GM21576 (cell line): ENCODE measurements around the gene TOR1AIP2.
"Not testable (repeated sequence)": the region's sequence is repeated elsewhere in the genome, so short reads cannot be mapped to it uniquely, and the experiment has no call there.

Source experiments
- ATAC-seq: cut with Tn5 transposase; IDR thresholded peaks from one replicate; pipeline ENCODE4 v1.9.1; 2021; ENCODE audit warnings: mild to moderate bottlenecking, moderate library complexity; ENCODE audit not compliant: unreplicated experiment

TOR1AIP2 gene

GRCh38 chr1:179808503-179808902, 69.1 kb downstream of the TOR1AIP2 start:
- no peak for ATAC-seq

DNA sequence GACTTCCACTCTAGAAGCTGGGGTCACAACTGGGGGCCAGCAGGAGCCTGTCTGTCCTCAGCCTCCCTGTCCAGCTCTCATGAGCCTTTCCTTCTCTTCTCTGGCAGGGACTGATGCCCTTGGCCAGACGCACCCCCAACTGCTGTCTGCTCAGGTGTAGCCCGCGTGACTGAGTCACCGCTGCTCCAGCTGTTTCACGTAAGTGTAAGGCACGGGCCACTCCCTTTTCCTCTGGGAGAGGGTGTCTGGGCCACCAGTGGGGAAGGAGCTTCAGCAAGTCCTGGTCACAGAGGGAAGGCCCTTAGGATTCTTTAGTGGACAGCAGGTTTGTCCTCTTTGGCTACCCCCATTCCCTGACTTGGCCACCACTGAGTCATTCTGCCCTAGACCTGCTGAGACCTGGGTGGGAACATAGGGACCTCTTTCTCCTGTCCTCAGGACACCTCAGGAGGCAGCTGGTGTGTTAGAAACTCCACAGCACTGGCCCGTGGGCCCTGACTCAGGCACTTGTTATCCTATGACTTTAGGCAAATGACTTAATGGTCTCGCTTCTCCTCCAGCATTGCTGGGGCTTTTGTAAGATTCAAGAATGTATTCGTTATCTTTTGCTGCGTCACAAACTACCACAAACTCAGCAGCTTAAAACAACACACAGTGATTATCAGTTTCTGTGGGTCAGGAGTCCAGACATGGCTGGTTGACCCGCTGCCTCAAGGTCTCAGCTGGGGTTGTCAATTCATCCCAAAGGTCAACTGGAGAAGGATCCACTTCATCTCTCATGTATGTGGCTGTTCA, 69.7 kb downstream of the TOR1AIP2 start:
- no peak for ATAC-seq

DNA sequence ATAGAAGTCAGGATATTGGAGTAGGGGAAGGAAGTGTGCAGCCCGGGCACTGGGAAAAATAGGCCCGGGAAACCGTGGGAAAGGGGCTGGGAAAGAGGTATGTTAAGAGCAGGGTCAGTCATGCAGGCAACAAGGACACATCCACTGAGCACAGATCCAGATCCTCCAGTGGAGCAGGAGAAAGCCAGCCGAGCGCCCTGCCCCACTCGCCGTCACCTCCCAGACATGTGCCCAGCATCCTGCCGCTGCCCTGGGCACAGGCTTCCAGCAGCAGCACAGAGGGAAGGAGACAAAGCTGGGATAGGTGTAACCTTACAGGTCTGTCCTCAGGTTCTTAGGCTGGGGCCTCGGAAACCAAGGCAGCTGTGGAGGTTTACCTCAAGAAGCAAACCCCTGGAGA, 70.3 kb downstream of the TOR1AIP2 start:
- ATAC-seq: no peak

- no peak for ATAC-seq
Measured at GRCh38 chr1:179806333-179806732, 71.3 kb downstream of the TOR1AIP2 start.

DNA sequence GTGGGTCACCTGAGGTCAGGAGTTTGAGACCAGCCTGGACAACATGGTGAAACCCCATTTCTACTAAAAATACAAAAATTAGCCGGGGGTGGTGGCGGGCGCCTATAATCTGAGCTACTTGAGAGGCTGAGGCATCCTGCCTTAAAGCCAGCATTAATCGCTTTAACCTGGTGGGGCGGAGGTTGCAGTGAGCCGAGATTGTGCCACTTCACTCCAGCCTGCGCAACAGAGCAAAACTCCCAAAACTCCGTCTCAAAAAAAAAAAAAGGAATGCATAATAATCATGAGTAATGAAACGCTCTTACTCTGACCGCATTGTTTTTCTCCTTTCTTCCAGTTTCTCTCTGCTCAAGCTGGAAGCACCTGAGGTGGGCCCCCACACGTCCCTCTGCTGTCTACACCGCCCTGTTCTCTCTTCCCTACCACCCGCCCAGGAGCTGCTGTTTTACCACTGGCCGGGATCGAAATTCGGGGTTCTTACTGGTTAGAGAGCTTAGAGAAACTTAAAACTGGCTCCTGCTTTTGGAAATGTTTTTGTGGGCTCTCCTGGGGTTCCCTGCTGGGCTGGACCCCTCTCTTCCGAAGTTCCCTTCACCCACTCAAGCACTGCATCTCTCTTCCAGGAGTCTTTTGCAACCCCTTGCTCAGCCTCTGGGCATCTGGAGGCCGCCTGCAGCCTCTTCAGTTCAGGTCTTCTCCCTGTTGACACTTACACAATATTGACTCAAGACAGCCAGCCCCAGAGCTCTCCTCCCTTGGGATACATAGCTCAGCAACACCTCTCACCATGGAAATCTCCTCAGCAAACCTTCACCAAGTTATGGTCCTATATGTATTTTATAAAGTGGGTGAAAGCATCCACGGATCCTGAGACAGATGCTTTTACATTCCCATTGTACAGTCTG, 72.1 kb downstream of the TOR1AIP2 start:
- no peak for ATAC-seq

DNA sequence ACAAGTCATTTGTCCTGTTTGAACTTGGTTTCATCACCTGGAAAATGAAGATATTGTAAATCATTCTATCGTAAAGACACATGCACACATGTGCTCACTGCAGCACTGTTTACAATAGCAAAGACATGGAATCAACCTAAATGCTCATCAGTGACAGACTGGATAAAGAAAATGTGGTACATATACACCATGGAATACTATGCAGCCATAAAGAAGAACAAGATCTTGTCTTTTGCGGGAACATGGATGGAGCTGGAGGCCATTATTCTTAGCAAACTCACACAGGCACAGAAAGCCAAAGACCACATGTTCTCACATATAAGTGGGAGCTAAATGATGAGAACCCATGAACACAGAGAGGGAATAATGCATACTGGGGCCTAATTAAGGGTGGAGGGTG, 73.2 kb downstream of the TOR1AIP2 start:
- ATAC-seq: not testable (repeated sequence)

- ATAC-seq: no peak
Measured at GRCh38 chr1:179803918-179804317, 73.7 kb downstream of the TOR1AIP2 start.

DNA sequence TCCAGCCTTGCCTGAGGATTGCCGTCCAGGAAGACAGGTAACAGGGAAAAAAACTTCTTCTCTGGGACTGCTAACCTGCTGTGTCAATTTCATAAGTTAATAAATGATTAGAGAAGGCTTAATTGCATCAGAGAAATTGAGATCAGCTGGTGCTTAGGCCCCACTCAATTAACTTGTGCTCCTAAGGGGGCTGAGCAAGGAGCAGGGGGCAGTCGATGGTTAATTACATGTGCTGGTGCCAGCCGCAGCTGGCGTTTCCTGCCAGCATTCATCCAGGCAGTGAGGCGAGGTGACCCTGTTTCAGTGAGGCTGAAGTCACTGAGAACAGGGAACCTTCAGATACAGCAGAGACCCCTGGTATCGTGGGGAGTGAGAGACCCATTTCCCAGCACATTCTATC, 74.5 kb downstream of the TOR1AIP2 start:
- no peak for ATAC-seq

- no peak for ATAC-seq
Measured at GRCh38 chr1:179800481-179800880, 77.1 kb downstream of the TOR1AIP2 start.

GRCh38 chr1:179798864-179799516, 78.6 kb downstream of the TOR1AIP2 start:
- no peak for ATAC-seq

- no peak for ATAC-seq
Measured at GRCh38 chr1:179798213-179798863, 79.3 kb downstream of the TOR1AIP2 start.

- no peak for ATAC-seq
Measured at GRCh38 chr1:179794669-179795068, 82.9 kb downstream of the TOR1AIP2 start.

GRCh38 chr1:179794146-179794545, 83.5 kb downstream of the TOR1AIP2 start:
- ATAC-seq: no peak

GRCh38 chr1:179793281-179793680, 84.3 kb downstream of the TOR1AIP2 start:
- no peak for ATAC-seq
